HepG2 (cell line): ENCODE measurements around the gene TUT1. TPM values are rescaled to one million over a fixed set of nuclear protein-coding genes. Genes with fewer than 3 reads are reported as not detected.

ENCODE experiments used
- CC2D1A ChIP-seq: sonication (generic); formaldehyde crosslinking; IDR thresholded peaks from 2 replicates; pipeline ENCODE4 v1.8.1; 2023; ENCODE audit warnings: mild to moderate bottlenecking, missing genetic modification reagents
- HDAC1 ChIP-seq: sonication (generic); formaldehyde crosslinking; IDR thresholded peaks from 2 replicates; pipeline ENCODE4 v1.5.1; 2020; ENCODE audit warnings: mild to moderate bottlenecking, missing genetic modification reagents
- KAT8 ChIP-seq: IDR thresholded peaks from 2 replicates; pipeline ENCODE4 v1.6.1; 2016; ENCODE audit warnings: missing genetic modification reagents, missing compliant biosample characterization
- NFIC ChIP-seq: IDR thresholded peaks from 2 replicates; pipeline ENCODE4 v1.6.1; 2012; ENCODE audit warnings: mild to moderate bottlenecking, low read length, inconsistent platforms
- PHF5A ChIP-seq: IDR thresholded peaks from one replicate; pipeline ENCODE4 v1.6.1; 2018; ENCODE audit warnings: low read depth, missing genetic modification reagents; ENCODE audit not compliant: unreplicated experiment
- POLR2A ChIP-seq, 2 experiments: IDR thresholded peaks; 2 replicates each; pipeline ENCODE4 v1.6.1; 2011; ENCODE audit warnings: low read depth in 2 of 2, low read length in 2 of 2, mild to moderate bottlenecking in 1 of 2, moderate library complexity in 1 of 2; ENCODE audit not compliant: insufficient read depth in 1 of 2
- SALL1 ChIP-seq: sonication (generic); formaldehyde crosslinking; IDR thresholded peaks from 2 replicates; pipeline ENCODE4 v1.8.0; 2022; ENCODE audit warnings: mild to moderate bottlenecking, missing genetic modification reagents
- SRF ChIP-seq: IDR thresholded peaks from 2 replicates; pipeline ENCODE4 v1.6.1; 2011; ENCODE audit warnings: mild to moderate bottlenecking, low read depth, low read length, moderate library complexity
- TARDBP ChIP-seq: sonication (generic); formaldehyde crosslinking; IDR thresholded peaks from 2 replicates; pipeline ENCODE4 v1.8.0; 2022; ENCODE audit warnings: mild to moderate bottlenecking, missing genetic modification reagents
- ZNF367 ChIP-seq: sonication (generic); formaldehyde crosslinking; IDR thresholded peaks from 2 replicates; pipeline ENCODE4 v1.4.0; 2020; ENCODE audit warnings: missing genetic modification reagents, borderline replicate concordance
- ZNF563 ChIP-seq: sonication (generic); formaldehyde crosslinking; IDR thresholded peaks from 2 replicates; pipeline ENCODE4 v1.8.0; 2022; ENCODE audit warnings: mild to moderate bottlenecking, moderate library complexity, missing genetic modification reagents
- ZNF646 ChIP-seq: sonication (generic); formaldehyde crosslinking; IDR thresholded peaks from 2 replicates; pipeline ENCODE4 v1.9.0; 2021; ENCODE audit warnings: mild to moderate bottlenecking, missing genetic modification reagents
- ZNF747 ChIP-seq: sonication (generic); formaldehyde crosslinking; IDR thresholded peaks from 2 replicates; pipeline ENCODE4 v1.8.1; 2023; ENCODE audit warnings: missing genetic modification reagents, mild to moderate bottlenecking, borderline replicate concordance
- polyA plus RNA-seq, 8 experiments: library from polyadenylated mRNA; depleted of rRNA in 3 of 8; stranded (reverse) in 7 of 8; unstranded in 1 of 8; fragments of >200 nt; fragmentation: Illumina TruSeq in 4 of 8; extraction: Trizol in 4 of 8; gene quantifications; 2 replicates each; pipeline versions ENCODE4 v1.2.1 to v1.2.3, GENCODE V29; 2011 to 2016; ENCODE audit warnings: low read depth in 4 of 8, missing spikeins in 1 of 8, mixed read lengths in 1 of 8; ENCODE audit not compliant: insufficient read depth in 1 of 8
- total RNA-seq, 5 experiments: library from RNA; depleted of rRNA; stranded (reverse); fragments of >200 nt; fragmentation: Illumina TruSeq; extraction: Trizol; gene quantifications; 2 replicates each; pipeline ENCODE4 v1.2.3, GENCODE V29; 2016; ENCODE audit warnings: low read depth in 1 of 5
- TF ChIP-seq, protein P1 (sequence below): sonication (generic); formaldehyde crosslinking; IDR thresholded peaks from 2 replicates; pipeline ENCODE4 v1.5.0; 2020; ENCODE audit warnings: missing genetic modification reagents, mild to moderate bottlenecking, borderline replicate concordance
- TF ChIP-seq, protein P2 (sequence below): sonication (generic); formaldehyde crosslinking; IDR thresholded peaks from 2 replicates; pipeline ENCODE4 v1.5.0; 2020; ENCODE audit warnings: mild to moderate bottlenecking, missing genetic modification reagents, borderline replicate concordance
- TF ChIP-seq, protein P3 (sequence below): sonication (generic); formaldehyde crosslinking; IDR thresholded peaks from 2 replicates; pipeline ENCODE4 v1.9.0; 2022; ENCODE audit warnings: low read depth, missing genetic modification reagents

The TUT1 gene
- total and polyA plus RNA-seq, 2 of the 13 experiments (the other 11 are each of a cell fraction or from before 2014, with no cell fraction given): 9.7 to 14.3 TPM

- TF ChIP-seq ZNF646 (CRISPR knock-in tag) (0 out of 2 replicates have a peak, but pooled peaks have one; percentile 43), ZNF563 (CRISPR knock-in tag) (no peak), SALL1 (CRISPR knock-in tag) (peak; percentile 59; the same call in 1 of the 2 replicates), PHF5A (CRISPR knock-in tag) (peak; percentile 45), ZNF367 (CRISPR knock-in tag) (no peak), KAT8 (CRISPR knock-in tag) (0 out of 2 replicates have a peak, but pooled peaks have one; percentile 30), SRF (0 out of 2 replicates have a peak, but pooled peaks have one; percentile 15), POLR2A (IDR thresholded peaks at IDR 0.05; ENCODE audit: insufficient read depth in 1 of 2, low read depth in 2 of 2, low read length in 2 of 2) (peak; percentile 8 to 27; a peak in 1 of 4 replicates), TARDBP (CRISPR knock-in tag) (peak; percentile 52; the same call in 1 of the 2 replicates), CC2D1A (CRISPR knock-in tag) (peak; percentile 33; the same call in 1 of the 2 replicates), NFIC (no peak), HDAC1 (CRISPR knock-in tag) (peak; percentile 37; the same call in 1 of the 2 replicates), ZNF747 (CRISPR knock-in tag) (no peak)
- TF ChIP-seq, protein P1, sequence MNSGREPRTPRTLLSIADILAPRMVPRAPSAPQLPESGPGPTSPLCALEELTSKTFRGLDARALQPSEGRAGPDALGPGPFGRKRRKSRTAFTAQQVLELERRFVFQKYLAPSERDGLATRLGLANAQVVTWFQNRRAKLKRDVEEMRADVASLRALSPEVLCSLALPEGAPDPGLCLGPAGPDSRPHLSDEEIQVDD (CRISPR knock-in tag): no peak
- TF ChIP-seq, protein P2, sequence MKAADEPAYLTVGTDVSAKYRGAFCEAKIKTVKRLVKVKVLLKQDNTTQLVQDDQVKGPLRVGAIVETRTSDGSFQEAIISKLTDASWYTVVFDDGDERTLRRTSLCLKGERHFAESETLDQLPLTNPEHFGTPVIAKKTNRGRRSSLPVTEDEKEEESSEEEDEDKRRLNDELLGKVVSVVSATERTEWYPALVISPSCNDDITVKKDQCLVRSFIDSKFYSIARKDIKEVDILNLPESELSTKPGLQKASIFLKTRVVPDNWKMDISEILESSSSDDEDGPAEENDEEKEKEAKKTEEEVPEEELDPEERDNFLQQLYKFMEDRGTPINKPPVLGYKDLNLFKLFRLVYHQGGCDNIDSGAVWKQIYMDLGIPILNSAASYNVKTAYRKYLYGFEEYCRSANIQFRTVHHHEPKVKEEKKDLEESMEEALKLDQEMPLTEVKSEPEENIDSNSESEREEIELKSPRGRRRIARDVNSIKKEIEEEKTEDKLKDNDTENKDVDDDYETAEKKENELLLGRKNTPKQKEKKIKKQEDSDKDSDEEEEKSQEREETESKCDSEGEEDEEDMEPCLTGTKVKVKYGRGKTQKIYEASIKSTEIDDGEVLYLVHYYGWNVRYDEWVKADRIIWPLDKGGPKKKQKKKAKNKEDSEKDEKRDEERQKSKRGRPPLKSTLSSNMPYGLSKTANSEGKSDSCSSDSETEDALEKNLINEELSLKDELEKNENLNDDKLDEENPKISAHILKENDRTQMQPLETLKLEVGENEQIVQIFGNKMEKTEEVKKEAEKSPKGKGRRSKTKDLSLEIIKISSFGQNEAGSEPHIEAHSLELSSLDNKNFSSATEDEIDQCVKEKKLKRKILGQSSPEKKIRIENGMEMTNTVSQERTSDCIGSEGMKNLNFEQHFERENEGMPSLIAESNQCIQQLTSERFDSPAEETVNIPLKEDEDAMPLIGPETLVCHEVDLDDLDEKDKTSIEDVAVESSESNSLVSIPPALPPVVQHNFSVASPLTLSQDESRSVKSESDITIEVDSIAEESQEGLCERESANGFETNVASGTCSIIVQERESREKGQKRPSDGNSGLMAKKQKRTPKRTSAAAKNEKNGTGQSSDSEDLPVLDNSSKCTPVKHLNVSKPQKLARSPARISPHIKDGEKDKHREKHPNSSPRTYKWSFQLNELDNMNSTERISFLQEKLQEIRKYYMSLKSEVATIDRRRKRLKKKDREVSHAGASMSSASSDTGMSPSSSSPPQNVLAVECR (CRISPR knock-in tag): peak; percentile 47; the same call in 1 of the 2 replicates
- TF ChIP-seq, protein P3, sequence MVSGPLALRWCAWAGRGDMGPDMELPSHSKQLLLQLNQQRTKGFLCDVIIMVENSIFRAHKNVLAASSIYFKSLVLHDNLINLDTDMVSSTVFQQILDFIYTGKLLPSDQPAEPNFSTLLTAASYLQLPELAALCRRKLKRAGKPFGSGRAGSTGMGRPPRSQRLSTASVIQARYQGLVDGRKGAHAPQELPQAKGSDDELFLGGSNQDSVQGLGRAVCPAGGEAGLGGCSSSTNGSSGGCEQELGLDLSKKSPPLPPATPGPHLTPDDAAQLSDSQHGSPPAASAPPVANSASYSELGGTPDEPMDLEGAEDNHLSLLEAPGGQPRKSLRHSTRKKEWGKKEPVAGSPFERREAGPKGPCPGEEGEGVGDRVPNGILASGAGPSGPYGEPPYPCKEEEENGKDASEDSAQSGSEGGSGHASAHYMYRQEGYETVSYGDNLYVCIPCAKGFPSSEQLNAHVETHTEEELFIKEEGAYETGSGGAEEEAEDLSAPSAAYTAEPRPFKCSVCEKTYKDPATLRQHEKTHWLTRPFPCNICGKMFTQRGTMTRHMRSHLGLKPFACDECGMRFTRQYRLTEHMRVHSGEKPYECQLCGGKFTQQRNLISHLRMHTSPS (CRISPR knock-in tag): peak; percentile 26; the same call in 1 of the 2 replicates
These were observed 30.7 kb downstream of the TUT1 start (continued) for GRCh38 chr11:62560566-62561103.
